ENCODE results near the gene C1orf226. TPM values are rescaled to one million over a fixed set of nuclear protein-coding genes. Genes with fewer than 3 reads are reported as not detected.

The C1orf226 gene
- total and polyA plus RNA-seq, 2 of the 8 experiments (the other 6 are each of a cell fraction or from before 2014, with no cell fraction given), result 8.2 to 18.8 TPM

- no peak for TF ChIP-seq CTCF (IDR thresholded peaks at IDR 0.05; ENCODE audit: control extremely low read depth in 1 of 3, insufficient read depth in 1 of 3, low read depth in 1 of 3, low read length in 3 of 3)
- TF ChIP-seq SAP30 (IDR thresholded peaks at IDR 0.05; ENCODE audit: insufficient read depth, insufficient replicate concordance, low read length), result no peak
- TF ChIP-seq BRCA1 (IDR thresholded peaks at IDR 0.05; ENCODE audit: low read depth, low read length), result no peak
- TF ChIP-seq GTF2F1 (IDR thresholded peaks at IDR 0.05; ENCODE audit: borderline replicate concordance, low read depth, low read length), result no peak
- no peak for TF ChIP-seq JUND (IDR thresholded peaks at IDR 0.05; ENCODE audit: low read length)
- TF ChIP-seq CBX8 (IDR thresholded peaks at IDR 0.05; ENCODE audit: borderline replicate concordance, low read depth, low read length), result no peak
- TF ChIP-seq CHD7 (IDR thresholded peaks at IDR 0.05; ENCODE audit: insufficient replicate concordance, low read length), result no peak
- TF ChIP-seq KDM4A (IDR thresholded peaks at IDR 0.05; ENCODE audit: low read depth, low read length, severe bottlenecking), result no peak
Measured at GRCh38 chr1:162363823-162364222, 17.7 kb upstream of the C1orf226 start (continued).

Measured in H1 (cell line).